GM10847 (cell line): ENCODE results near the gene PPTC7.

Source experiments
- POLR2A ChIP-seq: IDR thresholded peaks from 2 replicates; pipeline ENCODE4 v1.6.1; 2011; ENCODE audit not compliant: insufficient read length; ENCODE audit errors: extremely low read depth

The PPTC7 gene

DNA sequence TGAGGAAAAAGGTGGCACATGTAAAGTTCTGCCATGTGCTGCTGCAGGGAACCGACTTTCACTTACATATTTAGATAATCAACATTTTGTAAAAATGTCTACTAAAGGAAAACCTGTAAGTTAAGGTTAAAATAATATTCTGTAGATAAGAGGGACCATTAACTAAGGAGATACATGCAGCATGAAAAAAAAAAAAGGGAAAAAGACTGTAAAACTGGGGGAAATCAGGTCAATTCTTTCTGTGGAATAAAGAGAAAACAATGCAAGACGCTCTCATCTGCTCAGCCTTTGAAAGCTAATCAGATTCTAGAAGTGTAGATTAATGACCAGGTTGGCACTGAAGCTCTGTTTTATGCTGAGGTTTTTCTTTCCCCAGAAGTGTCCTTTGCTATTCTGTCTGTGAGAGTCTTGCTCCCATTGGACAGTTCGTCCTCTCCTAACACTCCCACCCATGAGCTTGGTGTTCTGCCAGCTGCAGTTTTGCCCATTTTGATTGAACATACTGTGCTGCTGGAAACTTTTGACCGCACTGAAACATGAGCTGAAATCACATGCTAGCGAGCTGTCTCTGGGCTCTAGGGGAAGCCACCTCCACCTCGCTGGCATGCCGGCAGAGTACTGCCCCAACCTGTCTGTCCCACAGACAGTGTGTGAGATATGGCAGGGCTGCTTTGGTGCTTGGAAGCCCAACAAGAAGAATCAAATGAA is 39.7 kb downstream of the PPTC7 start:
- TF ChIP-seq POLR2A: no peak

DNA sequence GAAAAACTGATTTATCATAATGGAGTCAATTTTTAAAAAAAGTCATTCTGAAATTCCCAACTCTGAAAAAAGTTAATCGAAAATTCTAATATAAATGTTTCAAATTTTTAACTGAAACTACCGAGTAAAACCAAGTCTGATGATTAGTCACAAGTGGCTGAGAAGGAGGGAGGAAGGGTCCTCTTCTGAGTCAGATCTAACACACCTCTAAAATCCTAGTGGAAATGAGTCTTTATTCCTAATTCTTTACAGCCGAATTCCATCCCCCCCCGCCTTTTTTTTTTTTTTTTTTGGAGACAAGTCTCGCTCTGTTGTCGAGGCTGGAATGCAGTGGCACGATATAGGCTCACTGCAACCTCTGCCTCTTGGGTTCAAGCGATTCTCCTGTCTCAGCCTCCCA is 43.1 kb downstream of the PPTC7 start:
- TF ChIP-seq POLR2A: no peak

DNA sequence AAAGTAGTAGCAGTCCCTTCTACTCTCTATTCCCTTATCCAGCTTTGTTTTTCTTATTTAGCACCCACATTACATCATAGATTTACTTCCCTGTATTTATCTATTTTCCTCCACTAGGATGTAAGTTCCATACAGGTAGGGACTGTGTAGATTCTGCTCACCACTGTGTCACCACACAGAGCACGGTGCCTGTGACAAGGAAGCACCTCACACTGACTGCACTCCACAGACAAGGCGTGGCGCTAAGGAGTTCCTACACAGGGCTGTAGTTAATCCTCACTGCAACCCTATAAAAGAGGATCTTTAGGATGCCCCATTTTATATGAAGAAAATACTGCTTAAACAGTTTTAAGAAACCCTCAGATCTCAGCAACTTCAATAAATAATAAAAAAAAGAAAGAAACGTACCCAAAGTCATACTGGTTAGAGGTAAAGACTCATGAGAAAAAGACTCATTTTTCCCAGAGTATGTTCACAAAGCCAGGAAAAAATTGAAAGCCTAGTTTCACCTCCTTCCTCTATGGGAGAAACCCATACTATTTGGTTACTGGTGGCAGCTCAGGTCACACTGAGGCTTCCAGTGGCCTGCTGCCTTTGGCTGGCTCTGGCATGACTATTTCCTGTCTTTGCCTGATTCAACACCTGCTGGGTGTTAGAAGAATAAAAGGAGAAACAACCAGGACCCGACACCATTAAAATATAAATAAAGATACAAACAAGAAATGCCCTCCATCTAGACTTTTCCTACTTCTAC is 44.1 kb downstream of the PPTC7 start:
- no peak for TF ChIP-seq POLR2A

DNA sequence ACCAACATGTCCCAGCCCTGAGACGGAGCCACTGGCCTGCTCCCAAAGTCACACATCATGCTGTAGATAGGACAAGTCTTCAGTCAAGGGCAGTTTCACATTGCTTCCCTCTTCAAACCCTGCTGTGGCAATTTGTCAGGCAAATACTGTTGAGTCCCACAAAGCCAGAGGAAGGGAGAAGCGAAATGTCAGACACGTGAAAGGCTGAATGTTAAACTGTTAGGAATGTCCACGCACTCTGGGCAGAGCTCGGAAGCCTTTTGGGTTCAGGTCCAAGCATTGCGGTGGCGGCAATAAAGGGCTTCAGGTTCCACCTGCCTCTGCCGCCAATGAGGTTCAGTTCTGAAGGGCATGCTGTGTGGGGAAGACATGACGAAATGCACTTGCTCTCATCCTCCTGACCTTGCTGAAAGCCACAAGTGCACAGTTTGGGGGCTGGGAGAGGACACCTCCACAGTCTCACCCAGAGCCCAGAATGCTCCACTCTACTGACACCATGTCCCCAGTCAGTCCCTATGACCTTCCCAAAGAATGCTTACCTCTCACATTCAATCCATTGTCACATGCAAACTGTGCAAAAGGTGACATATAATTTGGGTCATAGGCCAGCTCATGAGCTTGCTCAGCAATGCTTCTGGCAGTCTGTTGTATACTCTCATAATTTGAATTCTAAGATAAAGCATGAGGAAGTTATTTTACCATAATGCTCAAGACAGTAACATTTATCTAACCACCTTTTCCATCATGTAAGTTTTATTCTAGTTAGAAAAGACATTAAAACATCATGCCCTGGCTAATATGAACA is 45.3 kb downstream of the PPTC7 start:
- no peak for TF ChIP-seq POLR2A

DNA sequence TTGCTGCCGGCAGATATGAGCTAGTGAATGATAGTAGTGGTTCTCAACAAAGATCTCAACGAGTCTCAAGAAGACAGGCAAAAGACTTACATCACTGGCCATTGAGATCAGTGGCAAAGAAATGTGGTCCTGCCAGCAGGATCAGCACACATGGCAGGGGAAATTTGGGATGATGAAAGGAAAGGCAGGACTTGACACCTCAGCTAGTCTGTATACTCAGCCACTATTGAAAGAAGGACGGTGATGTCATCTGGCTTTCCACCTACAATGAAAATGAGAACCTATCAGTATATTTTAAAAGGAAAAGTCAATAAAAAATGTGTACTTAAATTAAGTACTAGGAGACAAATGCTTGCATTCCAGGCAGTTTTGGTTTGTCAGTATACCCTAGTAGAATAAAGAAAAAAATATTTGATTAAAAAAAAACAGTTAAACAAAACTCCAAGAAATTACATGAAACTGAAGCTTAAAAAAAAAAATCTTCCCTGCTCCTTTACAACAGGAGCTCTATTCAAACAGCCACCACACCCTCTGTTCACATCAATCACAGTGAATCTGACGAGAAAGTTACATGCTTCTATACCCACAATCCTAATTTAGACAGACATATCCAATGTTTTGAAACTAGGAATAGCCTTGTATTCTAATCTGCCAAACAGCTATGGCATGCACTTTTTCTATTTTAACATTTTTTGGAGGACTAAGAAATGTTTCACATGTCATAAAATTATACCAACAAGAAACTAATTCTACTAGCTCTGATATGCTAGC is 46.1 kb downstream of the PPTC7 start:
- TF ChIP-seq POLR2A: no peak

DNA sequence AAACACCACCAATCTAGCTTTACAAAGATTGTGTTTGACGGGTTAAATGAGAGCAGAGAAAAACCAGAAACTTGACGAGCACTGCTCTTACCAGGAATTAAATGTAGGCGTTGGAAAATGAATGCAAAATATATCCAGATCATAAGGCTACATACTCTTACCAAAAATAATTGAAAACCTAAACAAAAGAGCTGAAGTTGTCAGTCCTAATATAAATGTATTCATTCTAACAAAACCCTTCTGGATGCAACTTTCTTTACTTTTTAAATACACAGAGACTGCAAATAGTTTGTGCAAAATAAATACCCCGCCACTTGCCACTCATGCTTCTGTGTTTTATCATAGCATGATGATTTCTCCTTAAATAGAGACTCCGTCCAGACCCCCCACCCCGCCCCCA is 48.3 kb downstream of the PPTC7 start:
- no peak for TF ChIP-seq POLR2A

DNA sequence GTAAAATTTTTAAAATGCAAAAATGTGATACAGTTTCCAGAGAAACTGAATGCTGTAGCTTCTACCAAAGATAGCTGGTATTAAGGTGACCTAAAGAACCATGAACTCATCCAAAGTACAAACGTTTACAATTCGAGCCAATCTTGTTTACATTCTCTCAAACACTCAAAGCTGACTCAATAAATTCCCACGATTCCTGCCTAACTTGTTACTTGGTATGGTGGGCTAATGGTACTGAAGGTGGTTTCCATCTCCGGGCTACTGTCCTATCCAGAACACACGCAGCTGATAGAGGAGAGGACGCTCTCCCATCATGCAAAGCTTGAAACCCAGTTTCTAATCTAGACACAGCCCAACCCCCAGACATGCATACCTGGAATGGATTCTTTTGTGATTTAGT is 49.5 kb downstream of the PPTC7 start:
- TF ChIP-seq POLR2A: no peak

DNA sequence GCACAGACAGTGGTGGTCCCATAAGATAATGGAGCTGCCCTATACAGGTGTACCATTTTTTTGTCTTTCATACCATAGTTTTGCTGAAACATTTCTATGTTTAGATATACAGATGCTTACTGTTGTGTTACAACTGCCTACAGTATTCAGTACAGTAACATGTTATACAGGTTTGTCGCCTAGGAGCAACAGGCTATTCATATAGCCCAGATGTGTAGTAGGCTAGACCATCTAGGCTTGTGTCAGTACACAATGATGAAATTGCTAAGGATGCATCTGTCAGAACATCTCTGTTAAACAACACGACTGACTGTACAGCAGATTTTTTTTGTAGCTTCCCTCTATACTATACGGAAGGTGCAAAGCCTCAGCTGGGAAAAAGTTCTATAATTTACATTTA is 50.5 kb downstream of the PPTC7 start:
- TF ChIP-seq POLR2A: no peak

DNA sequence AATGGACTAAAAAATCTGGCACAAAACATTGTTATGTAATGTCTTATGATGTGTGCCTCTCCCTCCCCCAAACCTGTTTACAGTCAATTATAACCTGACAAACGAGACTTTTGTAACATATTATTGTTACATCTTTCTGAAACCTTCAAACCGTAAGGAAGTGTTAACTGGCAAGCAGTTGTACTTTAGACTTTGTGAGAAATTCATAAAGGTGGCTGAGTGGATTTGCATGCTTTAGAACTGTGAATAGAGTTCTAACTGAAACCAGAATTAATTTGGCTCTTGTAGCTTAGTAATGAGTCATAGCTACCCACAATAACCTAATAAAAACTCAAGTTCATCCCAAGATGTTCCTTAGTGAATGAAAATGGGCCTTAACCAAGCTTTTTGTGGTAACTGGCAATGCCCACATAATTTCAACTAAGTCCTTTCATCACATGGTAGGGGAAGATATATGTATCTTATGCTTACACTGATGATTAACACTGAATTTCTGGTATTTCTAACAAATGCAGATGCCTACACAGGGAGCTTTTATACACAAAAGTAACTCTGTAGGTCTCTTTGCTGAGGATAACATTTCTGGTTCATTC is 51.3 kb downstream of the PPTC7 start:
- TF ChIP-seq POLR2A: no peak

DNA sequence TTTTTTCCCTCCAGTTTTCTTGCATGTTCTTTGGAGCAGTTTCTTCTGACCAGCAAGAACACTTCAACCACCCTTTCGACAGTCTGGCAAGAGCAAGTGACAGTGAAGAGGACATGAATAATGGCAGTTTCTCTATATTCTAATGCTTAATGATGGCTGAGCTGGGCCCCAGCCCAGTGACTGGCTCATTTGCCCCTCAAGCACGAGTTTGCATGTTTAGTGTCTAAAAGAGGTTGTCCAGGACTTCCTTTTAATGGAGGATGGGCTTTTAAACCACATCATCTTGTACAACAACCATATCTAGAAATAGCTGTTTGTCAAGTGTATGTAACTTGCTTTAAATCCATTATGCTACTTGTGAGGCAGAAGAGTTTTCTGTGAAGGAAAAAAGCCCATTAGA is 52.6 kb downstream of the PPTC7 start:
- no peak for TF ChIP-seq POLR2A

DNA sequence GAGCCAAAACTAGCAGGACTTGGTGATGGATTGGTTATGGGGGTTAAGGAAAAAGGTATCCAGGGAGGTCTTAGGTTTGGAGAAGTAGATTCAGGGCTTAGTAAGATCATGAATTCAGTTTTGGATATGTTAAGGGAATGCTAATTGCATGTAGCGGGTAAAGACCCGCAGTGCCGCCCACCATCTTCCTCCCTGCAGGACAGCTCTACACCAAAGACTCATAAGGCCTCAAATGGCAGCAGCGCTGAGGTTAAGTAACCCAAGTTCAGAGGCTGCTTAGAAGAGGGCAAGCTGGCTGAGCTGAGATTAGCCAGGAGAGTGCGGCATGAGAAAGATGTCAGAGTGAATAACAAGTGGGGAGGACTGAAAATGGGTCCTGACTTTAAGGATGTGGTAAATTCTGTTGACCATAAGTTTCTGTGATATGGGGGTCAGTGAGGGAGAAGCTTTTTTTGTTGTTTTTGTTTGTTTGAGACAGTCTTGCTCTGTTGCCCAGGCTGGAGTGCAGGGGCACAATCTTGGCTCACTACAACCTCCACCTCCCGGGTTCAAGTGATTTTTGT is 54.8 kb downstream of the PPTC7 start:
- TF ChIP-seq POLR2A: no peak

DNA sequence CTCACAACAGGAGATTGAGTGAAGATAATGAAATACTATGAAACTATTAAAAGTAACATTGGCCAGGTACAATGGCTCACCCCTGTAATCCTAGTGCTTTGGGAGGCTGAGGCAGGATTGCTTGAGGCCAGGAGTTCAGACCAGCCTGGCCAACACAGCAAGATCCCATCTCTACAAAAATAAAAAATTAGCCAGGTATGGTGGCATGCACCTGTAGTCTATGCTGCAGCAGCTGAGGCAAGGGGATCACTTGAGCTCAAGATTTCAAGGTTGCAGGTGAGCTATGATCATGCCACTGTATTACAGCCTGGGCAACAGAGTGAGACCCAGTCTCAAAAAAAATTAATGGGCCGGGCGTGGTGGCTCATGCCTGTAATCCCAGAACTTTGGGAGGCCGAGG is 66.1 kb downstream of the PPTC7 start:
- TF ChIP-seq POLR2A: no peak

DNA sequence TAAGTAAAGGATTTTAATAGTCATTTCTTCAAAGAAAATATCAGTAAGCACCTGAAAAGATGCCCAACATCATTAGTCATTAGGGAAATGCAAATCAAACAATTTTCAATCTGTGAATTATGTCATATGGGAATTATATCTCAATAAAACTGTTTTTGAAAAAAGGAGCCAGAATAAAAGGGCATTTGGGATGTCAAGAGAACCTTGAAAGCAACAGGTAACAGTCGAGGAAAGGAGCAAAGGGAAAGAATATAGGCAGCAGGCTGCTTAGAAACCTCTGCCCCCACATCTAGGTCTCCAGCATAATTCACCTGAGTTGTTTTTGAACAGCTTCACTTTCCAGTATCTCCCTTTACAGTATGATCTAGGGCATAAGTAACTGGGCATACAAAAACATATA is 68.8 kb downstream of the PPTC7 start:
- no peak for TF ChIP-seq POLR2A

DNA sequence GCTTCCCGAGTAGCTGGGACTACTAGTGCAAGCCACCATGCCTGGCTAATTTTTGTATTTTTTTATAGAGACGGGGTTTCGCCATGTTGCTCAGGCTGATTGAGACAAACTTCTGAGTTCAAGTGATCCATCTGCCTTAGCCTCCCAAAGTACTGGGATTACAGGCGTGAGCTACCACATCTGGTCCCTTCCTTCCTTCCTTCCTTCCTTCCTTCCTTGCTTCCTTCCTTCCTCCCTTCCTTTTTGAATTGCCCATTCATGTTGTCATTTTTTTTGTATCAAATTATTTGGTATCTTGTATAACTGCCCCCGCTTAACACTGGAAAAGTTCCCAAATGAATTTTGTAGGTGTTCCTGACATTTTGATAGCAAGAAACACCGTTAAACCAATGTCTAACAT is 69.3 kb downstream of the PPTC7 start:
- TF ChIP-seq POLR2A: no peak

DNA sequence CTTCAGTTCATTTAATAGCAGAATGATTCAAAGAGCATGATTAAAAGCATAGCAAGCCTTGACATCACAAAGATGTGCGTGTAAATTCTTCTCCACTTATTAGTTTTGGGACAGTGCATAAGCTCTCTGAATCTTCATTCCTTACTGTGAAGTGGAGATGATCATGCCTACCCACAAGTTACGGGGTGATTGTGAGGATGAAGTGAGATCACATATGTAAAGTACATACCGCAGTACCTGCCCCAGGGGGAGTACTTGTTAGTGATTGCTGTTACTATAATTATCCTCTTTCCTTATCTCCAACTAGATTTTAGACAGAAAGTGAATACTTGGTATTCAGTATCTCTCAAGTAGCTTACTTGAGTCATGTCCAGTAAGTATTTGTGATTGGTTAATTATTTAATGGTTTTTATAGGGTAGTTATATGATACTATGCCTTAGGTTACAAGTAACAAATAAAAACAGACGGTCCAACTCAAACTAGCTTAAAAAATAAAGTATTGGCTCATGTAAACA is 75.0 kb downstream of the PPTC7 start:
- no peak for TF ChIP-seq POLR2A

DNA sequence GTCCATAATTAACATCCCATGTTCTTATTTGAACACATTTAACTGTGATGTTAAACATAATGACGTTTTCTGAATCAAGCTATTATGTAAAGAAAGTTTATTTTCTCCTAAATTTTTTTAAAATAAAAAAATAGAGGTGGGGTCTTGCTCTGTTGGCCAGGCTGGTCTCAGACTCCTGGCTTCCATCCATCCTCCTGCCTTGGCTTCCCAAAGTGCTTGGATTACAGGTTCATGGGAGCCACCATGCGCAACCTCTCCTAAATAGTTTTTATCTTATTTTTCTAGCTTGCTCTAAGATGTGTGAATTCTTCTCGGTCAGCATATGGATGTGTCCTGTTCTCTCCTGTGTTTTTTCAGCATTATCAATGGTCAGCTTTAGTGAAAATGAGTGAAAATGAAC is 77.8 kb downstream of the PPTC7 start:
- no peak for TF ChIP-seq POLR2A
